Lung (tissue), 12 donors: ENCODE measurements around the gene PNMA1. TPM values are rescaled to one million over a fixed set of nuclear protein-coding genes. Genes with fewer than 3 reads are reported as not detected.

Experiments used
- ATAC-seq: fragments of 200-7000 bp; cut with Tn5 transposase; one replicate; pipeline ENCODE4 v1.9.1; 2020; ENCODE audit warnings: moderate number of reproducible peaks; ENCODE audit not compliant: insufficient read depth, low FRiP score
- DNase-seq, 3 donors: peaks; one replicate each; pipeline ENCODE4 v3.0.0-alpha.2; 2013 to 2017
- H3K27ac ChIP-seq, 2 donors: one replicate each; pipeline ENCODE4 v1.5.1; 2013; ENCODE audit warnings: mild to moderate bottlenecking in 2 of 2, moderate library complexity in 2 of 2, control low read depth in 1 of 2, inconsistent platforms in 1 of 2, low read depth in 1 of 2, low read length in 1 of 2
- H3K27me3 ChIP-seq, 3 donors: one replicate each; pipeline ENCODE4 v1.5.1; 2013; ENCODE audit warnings: low read length in 2 of 3; ENCODE audit not compliant: control insufficient read depth in 3 of 3, insufficient read depth in 3 of 3
- H3K36me3 ChIP-seq, 4 donors: one replicate each; pipeline ENCODE4 v1.5.1; 2013; ENCODE audit warnings: low read length in 4 of 4, mild to moderate bottlenecking in 1 of 4, moderate library complexity in 1 of 4; ENCODE audit not compliant: control insufficient read depth in 4 of 4, insufficient read depth in 4 of 4
- H3K4me1 ChIP-seq, 5 donors: one replicate each; pipeline ENCODE4 v1.5.1; 2013; ENCODE audit warnings: low read length in 5 of 5, mild to moderate bottlenecking in 2 of 5, moderate library complexity in 1 of 5; ENCODE audit not compliant: control insufficient read depth in 5 of 5, insufficient read depth in 5 of 5
- H3K4me3 ChIP-seq: one replicate; pipeline ENCODE4 v1.5.1; 2013; ENCODE audit warnings: mild to moderate bottlenecking, control low read depth, moderate library complexity
- H3K9ac ChIP-seq, 2 donors: one replicate each; pipeline ENCODE4 v1.5.1; 2013; ENCODE audit warnings: low read length in 2 of 2, control low read depth in 1 of 2; ENCODE audit not compliant: insufficient read depth in 1 of 2
- H3K9me3 ChIP-seq, 4 donors: one replicate each; pipeline ENCODE4 v1.5.1; 2013; ENCODE audit warnings: low read length in 3 of 4, mild to moderate bottlenecking in 1 of 4, moderate library complexity in 1 of 4; ENCODE audit not compliant: control insufficient read depth in 4 of 4, insufficient read depth in 3 of 4
- WGBS, 2 donors: extraction: QIAGEN DNeasy Blood & Tissue Kit; methylation state at CpG; one replicate each; pipeline ENCODE4 v1.1.7; 2013; 5-methylcytosine and 5-hydroxymethylcytosine counted together
- polyA plus RNA-seq, 2 donors: library from polyadenylated mRNA; stranded (reverse); fragments of 200-250 nt; gene quantifications; one replicate each; pipeline ENCODE4 v1.2.1, GENCODE V29; 2013
- total RNA-seq, 2 donors: library from RNA; depleted of rRNA in 1 of 2; stranded (reverse); fragments of >200 nt in 1 of 2; gene quantifications; one replicate each; pipeline ENCODE4 v1.2.1, GENCODE V29; 2014 to 2021
- TF ChIP-seq, protein P1 (sequence below): IDR thresholded peaks from 2 replicates; pipeline ENCODE4 v1.5.1; 2012; ENCODE audit warnings: mild to moderate bottlenecking; ENCODE audit errors: control extremely low read depth, extremely low read depth
- donor health status: control.
- donor health status: control.
- donor health status: Bipolar disorder and iron deficiency.
- donor health status: healthy.
- donor health status: DM: yes; HTN: yes; CAD: no.

Gene PNMA1
- total and polyA plus RNA-seq, 4 donors = 11.0 to 34.1 (median 25.7) TPM

DNA sequence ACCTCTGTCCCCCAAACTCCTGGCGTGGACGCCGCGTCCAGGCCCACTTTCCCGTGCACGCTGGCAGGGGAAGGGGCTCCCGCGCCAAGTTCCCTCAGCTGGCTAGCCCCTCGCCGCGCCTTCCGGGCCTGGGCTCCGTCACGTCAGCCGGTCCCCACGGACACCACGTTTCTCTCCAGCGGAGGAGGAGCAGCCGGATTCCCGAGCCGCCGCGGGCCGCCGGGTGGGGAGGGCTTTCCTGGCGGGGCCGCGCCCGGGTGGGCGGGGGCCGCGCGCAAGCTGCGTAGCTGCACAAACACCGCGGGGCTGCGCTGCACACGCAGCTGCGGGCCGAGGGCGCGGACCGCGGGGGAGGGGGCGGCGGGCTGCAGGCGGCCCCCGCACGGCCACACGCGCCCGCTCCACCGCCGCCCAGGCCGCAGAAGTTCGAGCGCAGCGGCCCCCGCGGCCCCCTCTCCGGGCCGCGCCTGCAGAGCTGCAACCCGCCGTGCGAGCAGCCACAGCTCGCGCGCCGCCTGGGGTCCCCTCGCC, 45.1 kb upstream of the PNMA1 start:
- peak overlapping the region; percentile 97 to 98 for H3K27ac ChIP-seq
- H3K27me3 ChIP-seq = no peaks in the 10 kb centered on the region
- no peaks in the 10 kb centered on the region for H3K9me3 ChIP-seq
- WGBS, 2 donors = 0 to 1% methylated on average over 21 to 71 of the region's 71 CpGs
- H3K9ac ChIP-seq = peak overlapping the region in 1 of 2 donors; percentile 32
- TF ChIP-seq, protein P1, sequence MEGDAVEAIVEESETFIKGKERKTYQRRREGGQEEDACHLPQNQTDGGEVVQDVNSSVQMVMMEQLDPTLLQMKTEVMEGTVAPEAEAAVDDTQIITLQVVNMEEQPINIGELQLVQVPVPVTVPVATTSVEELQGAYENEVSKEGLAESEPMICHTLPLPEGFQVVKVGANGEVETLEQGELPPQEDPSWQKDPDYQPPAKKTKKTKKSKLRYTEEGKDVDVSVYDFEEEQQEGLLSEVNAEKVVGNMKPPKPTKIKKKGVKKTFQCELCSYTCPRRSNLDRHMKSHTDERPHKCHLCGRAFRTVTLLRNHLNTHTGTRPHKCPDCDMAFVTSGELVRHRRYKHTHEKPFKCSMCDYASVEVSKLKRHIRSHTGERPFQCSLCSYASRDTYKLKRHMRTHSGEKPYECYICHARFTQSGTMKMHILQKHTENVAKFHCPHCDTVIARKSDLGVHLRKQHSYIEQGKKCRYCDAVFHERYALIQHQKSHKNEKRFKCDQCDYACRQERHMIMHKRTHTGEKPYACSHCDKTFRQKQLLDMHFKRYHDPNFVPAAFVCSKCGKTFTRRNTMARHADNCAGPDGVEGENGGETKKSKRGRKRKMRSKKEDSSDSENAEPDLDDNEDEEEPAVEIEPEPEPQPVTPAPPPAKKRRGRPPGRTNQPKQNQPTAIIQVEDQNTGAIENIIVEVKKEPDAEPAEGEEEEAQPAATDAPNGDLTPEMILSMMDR = no peak
- no peak for ATAC-seq
- no peaks in the 10 kb centered on the region for H3K36me3 ChIP-seq
- DNase-seq = peak; percentile 72 to 84 (median 81)
- peak overlapping the region; percentile 91 for H3K4me3 ChIP-seq
- peaks cover 47 to 76% (median 54%) of the 10 kb centered on the region in 5 donors for H3K4me1 ChIP-seq

DNA sequence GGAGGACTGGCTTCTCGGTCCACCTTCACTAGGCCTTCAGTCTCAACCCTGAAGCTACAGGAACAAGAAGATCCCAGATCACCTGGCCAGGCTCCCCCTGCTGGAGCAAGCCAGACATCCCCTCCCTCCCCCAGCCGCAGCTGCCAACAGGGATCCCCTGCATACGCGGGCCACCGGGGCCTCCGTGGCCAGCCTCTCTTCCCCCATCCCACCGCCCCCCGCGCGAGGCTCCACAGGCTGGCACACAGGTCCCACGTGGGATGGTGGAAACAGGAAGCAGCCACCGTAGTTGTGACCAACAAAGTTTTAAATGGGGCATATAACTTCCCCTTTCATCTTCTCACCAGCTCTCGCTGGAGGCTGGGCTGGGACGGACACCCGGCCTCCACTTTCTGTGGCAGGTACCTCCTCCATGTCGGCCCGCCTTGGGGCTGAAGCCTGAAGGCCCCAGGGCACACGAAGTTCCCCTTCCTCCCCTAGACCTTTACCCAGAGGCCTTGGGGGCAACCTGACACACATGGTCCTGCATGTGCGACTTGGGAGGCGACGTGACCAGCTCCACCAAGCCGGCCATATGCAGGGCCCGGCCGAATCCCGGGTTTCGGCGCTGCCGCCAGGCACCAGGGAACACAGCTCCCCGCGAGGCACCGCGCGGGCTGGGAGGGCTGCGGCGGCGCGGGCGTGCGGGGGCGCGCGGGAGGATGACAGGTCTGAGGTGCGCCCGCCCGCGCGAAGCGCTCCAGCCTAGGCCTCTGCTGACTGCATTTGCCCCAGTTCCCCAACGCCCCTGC, 44.4 kb upstream of the PNMA1 start:
- Histone ChIP-seq H3K4me3 (peak overlapping the region; percentile 91), H3K4me1 (peaks cover 53 to 81% (median 60%) of the 10 kb centered on the region in 5 donors), H3K9me3 (no peaks in the 10 kb centered on the region), H3K9ac (peak overlapping the region in 1 of 2 donors; percentile 72), H3K27me3 (no peaks in the 10 kb centered on the region), H3K36me3 (no peaks in the 10 kb centered on the region), H3K27ac (peak overlapping the region; percentile 97 to 98)
- ATAC-seq (no peak), DNase-seq (peak; percentile 64 to 77 (median 70))
- TF ChIP-seq, protein P1 = no peak
- 2 to 3% methylated on average over 38 to 49 of the region's 49 CpGs for WGBS, 2 donors

DNA sequence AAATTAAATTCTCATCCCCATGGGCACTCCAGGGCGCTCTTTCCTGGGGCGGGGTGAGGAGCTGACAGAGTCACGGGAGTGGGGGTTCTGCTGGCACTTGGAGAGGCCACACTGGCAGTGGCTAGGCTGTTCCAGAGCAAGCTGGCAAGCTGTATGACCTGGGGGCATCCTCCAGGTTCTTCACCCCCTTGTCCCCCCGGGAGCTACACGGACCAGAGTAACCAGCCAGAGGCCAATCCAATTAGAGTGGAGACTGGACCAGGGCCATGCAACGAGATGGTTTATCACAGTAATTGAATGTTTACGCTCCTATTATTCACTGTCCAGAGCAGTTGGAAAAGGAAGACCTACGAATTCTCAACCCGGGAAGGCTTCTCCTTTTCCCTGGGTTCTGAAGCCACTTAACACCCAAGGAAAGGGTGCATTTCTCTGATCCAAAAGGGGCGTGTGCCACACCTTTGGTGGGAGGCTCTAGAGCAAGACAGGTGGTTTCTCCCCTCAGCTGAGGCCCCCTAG, 43.8 kb upstream of the PNMA1 start:
- peak overlapping the region; percentile 0 for H3K4me3 ChIP-seq
- no peaks in the 10 kb centered on the region for H3K9me3 ChIP-seq
- peak overlapping the region in 1 of 2 donors; percentile 72 for H3K9ac ChIP-seq
- H3K4me1 ChIP-seq = peaks cover 55 to 85% (median 67%) of the 10 kb centered on the region in 5 donors
- TF ChIP-seq, protein P1 = no peak
- WGBS, 2 donors = 31 to 44% methylated on average over 10 of the region's 10 CpGs
- DNase-seq (no peak), ATAC-seq (no peak)
- H3K27ac ChIP-seq = peak overlapping the region; percentile 97 to 98
- H3K36me3 ChIP-seq = no peaks in the 10 kb centered on the region
- no peaks in the 10 kb centered on the region for H3K27me3 ChIP-seq
